Stimulated activated CD4-positive, alpha-beta T cell treated with anti-CD3 and anti-CD28 coated beads, TNF-alpha, amount 100 ng/mL, for 24 hours (primary cell): ENCODE data around the gene FER1L5.

ENCODE experiments used
- DNase-seq, 3 experiments: peaks; one replicate each; pipeline ENCODE4 v3.0.0-alpha.2; 2020; ENCODE audit warnings: low read depth in 3 of 3

The FER1L5 gene

GRCh38 chr2:96642564-96643360, at the start of gene FER1L5:
FER1L5 (plus strand) TSS chr2:96642764; CDS start chr2:96642837, 73 bp downstream.
- DNase-seq = no peak

- no peak for DNase-seq
Measured at GRCh38 chr2:96594282-96594681, 48.3 kb upstream of the FER1L5 start.

DNA sequence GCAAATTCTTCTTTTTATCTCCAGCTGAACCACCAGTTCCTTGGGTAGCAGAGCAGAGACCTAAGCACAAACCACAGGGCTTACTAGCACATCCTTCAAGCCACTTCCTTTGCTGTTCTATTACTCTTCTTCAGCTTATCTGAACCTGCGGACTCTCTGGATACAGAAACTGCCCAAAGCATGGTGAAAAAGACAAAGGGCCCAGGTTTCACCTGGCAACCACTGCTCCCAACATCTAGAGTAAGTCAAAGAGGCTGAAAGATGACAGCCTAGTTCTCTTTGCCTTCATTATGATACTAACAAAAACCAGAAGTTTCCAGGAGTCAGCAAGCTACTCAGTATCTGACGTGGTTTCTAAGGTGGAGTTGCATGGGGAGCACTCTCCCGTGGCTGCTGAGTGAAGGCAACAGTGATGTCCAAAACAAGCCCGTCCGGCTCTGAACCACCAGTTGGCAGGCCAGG, 47.8 kb upstream of the FER1L5 start:
- DNase-seq = no peak

DNA sequence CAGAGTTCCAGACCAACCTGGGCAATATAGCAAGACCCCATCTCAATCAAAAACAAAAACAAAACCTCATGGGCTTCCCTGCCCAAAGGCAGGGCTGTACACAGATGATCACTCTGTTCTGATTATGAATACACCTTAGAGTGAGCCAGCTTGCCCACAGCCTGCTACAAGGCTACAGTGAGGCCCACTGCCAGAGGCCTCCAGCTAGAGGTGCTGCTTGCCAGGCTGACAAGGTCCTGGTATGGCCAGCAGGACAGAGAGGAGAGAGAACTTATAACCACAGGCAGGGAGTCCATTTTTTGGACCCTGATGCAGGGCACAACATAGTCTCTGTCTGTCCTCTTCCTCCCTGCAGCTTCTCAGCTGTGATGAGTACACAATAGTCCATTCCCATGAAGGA, 46.0 kb upstream of the FER1L5 start:
- DNase-seq = no peak

- no peak for DNase-seq
Measured at GRCh38 chr2:96599941-96600340, 42.6 kb upstream of the FER1L5 start.

GRCh38 chr2:96601382-96602292, 40.9 kb upstream of the FER1L5 start:
- no peak for DNase-seq

DNA sequence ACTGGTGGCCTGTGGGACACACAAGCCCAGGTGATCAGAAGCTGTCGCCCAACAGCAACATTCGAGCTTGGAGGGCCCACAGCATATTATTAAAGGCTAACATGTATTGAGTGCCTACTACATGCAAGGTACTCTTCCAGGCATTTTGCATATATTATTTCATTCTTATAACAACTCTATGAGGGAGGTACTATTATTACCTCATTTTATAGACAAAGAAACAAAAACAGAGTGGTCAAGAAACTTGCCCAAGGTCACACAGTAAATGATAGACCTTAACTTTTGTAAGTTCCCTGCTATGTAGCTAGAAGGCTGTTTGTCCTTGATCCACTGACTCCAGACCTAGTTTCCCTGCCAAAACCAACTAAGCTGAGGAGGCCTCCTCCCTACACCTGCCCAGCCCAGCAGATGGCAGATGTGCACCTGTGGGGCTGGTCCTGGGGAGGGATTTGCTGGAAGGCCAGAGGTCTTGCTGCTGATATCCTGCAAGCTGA, 40.2 kb upstream of the FER1L5 start:
- DNase-seq = no peak

DNA sequence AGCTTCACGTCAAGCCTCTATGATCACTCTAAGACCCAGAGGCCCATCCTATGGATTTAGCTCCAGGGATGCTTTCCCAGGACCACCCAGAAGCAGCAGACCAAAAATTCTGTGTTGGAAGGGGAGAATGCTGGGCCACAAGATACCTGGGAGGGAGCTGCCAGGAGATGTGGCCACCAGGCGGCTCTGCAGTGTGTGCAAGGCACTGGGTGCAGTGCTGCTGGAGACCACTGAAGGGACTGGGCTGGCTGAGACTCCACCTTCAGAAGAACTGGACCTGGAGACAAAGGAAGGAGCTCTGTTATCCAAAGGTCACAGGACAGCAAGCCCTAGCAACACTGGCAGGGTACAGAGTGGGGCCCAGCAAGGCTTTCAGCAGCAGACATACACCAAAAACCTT, 38.5 kb upstream of the FER1L5 start:
- no peak for DNase-seq

- DNase-seq = no peak
Measured at GRCh38 chr2:96608469-96609455, 33.8 kb upstream of the FER1L5 start.

- DNase-seq = no peak
Measured at GRCh38 chr2:96616128-96616527, 26.4 kb upstream of the FER1L5 start.

DNA sequence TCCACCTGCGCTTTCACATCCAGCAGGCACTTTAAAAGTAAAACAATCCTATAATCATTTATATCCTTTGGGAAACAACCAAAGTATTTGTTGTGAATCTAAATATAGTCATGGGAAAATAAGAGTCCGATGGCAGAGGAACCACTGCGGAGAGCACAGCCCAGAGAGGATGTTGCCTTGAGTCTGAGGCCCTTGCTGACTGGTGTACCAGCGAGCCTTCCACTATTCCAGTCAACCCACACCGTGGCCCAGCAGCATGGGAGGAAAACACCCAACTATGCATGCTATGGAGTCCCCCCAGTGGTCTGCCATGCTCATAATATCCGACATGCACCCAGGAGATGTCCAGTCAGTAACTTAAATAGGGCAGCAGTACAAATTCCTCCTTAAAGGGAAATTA, 26.0 kb upstream of the FER1L5 start:
- DNase-seq = no peak

- DNase-seq = no peak
Measured at GRCh38 chr2:96617012-96617411, 25.6 kb upstream of the FER1L5 start.

DNA sequence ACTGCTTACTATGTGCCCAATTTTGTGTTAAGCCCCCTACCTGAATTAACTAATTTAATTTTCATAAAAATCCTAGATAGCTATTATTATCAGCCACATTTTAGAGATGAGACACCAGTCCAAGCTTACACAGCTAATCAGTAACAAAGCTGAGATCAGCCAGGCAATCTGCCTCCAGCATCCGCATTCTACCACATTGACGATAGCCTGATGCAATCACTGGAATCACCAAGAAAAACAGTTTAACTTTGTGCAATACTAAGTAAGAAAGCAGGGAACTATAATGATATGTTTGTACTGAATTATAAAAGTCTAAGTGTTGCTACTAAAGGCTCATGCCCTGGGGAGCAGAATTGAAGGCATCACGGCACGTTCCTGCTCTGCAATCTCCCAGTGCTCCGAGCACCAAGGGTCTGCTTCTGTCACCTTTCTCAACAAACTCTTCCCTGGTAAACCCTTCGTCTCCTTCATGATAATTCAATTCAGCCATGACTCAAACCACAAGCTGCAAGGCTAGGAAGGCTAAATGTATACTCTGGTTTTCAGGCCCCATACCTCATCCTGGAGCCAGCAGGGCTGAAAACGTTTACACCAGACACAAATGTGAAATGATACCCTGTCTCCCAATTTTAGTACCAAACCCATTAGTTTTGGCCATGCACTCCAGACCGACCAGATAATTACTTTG, 23.8 kb upstream of the FER1L5 start:
- DNase-seq = no peak

DNA sequence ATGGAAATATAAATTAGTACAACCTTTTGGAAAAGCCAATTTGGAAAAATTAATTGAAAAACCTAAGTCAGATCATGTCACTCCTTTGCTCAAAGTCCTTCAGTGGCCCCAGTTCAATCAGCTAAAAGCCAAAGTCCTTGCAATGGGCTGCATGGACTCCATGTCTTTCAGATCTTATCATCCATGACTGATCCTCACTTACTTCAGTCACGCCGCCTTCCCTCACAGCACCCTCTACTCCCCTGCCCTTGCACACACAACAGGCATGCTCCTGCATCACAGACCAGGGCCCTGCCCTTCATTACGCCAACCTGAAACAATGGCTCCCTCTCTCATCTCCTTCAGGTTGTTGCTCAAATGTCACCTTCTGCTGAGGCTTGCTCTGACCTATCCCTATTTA, 20.0 kb upstream of the FER1L5 start:
- DNase-seq = no peak

- DNase-seq = no peak
Measured at GRCh38 chr2:96623116-96623515, 19.4 kb upstream of the FER1L5 start.

DNA sequence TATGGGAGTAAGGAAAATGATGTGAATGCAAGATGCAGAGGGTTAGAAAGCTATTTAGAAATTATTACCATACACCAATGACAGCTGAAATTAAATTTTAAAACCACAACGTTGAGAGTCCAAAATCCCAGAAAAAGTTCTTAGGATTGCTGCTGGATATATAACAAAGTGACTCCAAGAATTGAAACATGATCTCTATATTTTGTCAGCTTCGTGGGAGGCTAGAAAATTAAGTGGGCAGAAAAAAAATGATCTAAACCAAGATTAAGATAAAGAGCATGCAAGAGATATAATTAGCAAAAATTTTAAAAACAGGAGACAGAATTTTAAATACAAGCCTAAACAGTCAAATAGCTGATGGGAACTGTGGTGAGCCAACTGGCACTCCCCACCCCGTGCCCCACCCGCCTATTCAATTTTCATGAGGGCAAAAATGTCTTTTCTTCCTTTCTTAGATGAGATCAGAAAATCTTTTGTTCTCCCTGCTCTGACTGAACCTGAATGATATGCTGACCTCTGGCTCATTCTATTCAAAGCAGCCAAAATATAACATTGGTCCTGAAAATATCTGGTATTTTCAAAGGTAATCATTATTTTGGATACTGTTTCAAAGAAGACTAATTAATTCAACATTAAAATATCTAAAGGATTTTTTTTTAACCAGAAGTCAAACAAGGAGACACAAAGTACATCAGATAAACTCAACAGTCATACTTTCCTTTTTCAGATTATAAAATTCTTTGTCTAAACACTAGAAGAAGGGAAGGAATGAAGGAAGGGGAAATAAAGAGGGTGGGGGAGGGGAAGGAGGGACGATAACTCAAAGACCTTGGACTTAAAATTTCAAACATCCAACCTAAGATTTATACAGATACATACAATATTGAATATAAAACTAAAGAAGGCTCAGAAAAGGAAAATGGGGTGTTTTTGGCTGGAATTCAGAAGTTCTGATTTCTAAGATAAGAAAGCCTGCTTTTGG, 16.7 kb upstream of the FER1L5 start:
- no peak for DNase-seq

- DNase-seq = no peak
Measured at GRCh38 chr2:96626553-96626942, 16.0 kb upstream of the FER1L5 start.

GRCh38 chr2:96631804-96632435, 10.6 kb upstream of the FER1L5 start:
- DNase-seq = no peak

- DNase-seq = no peak
Measured at GRCh38 chr2:96633641-96634040, 8.9 kb upstream of the FER1L5 start.
